Left colon (tissue), 2 donors: ENCODE measurements around the gene BICD1. TPM values are rescaled to one million over a fixed set of nuclear protein-coding genes. Genes with fewer than 3 reads are reported as not detected.
"Not testable (repeated sequence)": the region's sequence is repeated elsewhere in the genome, so short reads cannot be mapped to it uniquely, and the experiment has no call there.

Experiments used
- ATAC-seq: fragments of 200-7000 bp; cut with Tn5 transposase; one replicate; pipeline ENCODE4 v1.9.1; 2020; ENCODE audit warnings: mild to moderate bottlenecking, moderate library complexity
- DNase-seq, 2 donors: peaks; one replicate each; pipeline ENCODE4 v3.0.0-alpha.2; 2020
- intact Hi-C, 2 donors: fragments of 100-400 bp; cut with DNase I in 1 of 2; cut with micrococcal nuclease in 1 of 2; formaldehyde crosslinking; loops; one replicate each; pipeline versions ENCODE4 v1.11.2 to v1.14.0; 2022; cut with DNase I, micrococcal nuclease
- total RNA-seq, 2 donors: library from RNA; stranded (reverse); fragmentation: NEBNext Ultra II Directional; extraction: Animal tissue kit (Norgen Biotek cat#: 25700); gene quantifications; one replicate each; pipeline ENCODE4 v1.2.1, GENCODE V29; 2021
- donor health status: DM: no; HTN: no; CAD: no.
- donor health status: DM: yes; HTN: yes; CAD: no.

BICD1 gene
- total RNA-seq, 2 donors from 2014 or later, result 3.0 to 5.0 TPM

GRCh38 chr12:32099275-32099674, 7.4 kb upstream of the BICD1 start:
- ATAC-seq, DNase-seq, intact Hi-C loops: not testable (repeated sequence)

- ATAC-seq (no peak), DNase-seq (no peak)
- intact Hi-C loops, result no loop called here
Observed at GRCh38 chr12:32100361-32100760, 6.3 kb upstream of the BICD1 start.

GRCh38 chr12:32100888-32101287, 5.8 kb upstream of the BICD1 start:
- ATAC-seq (no peak), DNase-seq (no peak)
- intact Hi-C loops, result no loop called here

- intact Hi-C loops, result no loop called here
- DNase-seq (no peak), ATAC-seq (no peak)
Observed at GRCh38 chr12:32102234-32102633, 4.4 kb upstream of the BICD1 start.

GRCh38 chr12:32104572-32105355, 1.9 kb upstream of the BICD1 start:
- intact Hi-C loops, result no loop called here
- ATAC-seq (no peak), DNase-seq (no peak)

DNA sequence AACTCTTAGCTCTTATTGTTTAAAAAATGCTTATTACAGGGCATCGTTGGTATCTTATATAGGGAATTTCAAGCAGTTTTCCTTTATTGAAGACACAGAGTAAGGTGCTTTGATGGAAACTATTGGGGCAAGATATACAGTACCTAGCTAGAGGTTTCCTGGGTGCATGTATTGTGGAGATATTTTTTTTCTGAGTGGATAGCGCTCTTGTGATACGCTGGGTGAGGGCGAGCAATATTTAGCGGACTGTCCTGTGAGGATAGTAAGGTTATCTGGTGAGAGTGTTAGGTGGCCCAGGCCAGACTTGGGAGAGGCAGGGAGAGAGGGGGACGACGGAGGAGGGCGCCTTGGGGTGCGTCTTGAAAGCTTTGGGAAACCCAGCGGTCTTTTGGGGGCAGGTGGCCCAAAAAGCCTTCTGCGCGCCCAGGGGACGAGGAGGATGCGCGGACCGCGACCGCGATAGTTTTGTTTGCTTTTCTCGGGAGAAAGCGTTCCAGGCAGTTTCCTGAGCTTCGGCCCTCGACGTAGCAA, 596 bp upstream of the BICD1 start:
- intact Hi-C loops, result no loop called here
- no peak for ATAC-seq
- no peak for DNase-seq

DNA sequence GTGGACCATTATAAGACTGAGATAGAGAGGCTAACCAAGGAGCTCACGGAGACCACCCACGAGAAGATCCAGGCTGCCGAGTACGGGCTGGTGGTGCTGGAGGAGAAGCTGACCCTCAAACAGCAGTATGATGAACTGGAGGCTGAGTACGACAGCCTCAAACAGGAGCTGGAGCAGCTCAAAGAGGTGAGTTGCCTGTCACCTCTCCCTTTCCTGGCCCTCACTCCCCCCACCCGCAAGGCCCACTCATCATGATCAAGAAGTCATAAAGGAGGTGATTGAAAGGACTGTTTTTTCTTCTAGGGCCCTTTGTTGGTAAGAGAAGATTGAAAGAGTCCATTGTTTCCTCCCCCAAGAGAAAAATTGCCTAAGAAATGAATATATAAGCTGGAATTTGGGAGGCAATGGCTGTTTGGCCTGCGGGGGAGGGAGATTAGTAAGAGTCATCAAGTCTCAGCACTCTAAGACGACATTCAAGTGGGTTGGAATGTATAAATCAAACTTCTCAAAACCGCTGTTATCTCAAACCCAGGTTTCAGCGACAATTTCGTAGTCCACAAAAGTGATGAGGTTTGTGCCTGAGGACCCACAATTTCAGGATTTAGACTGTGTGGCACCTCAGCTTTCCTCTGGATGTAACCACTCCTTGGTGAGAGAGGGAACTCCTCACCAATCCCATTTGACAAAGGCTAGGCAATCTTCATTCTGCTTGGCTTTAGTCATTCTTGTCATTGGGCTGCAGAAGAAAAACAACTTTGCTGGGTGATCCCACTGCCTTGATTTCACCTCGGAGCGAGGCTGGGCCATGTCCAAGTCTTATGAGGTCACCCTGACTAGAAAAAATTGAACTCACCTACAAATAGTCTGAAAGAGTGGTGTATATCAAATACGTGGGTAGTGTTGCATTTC, 966 bp downstream of the BICD1 start:
- DNase-seq (peak in 1 of 2 donors; percentile 16), ATAC-seq (no peak)
- intact Hi-C loops, result no loop called here

DNA sequence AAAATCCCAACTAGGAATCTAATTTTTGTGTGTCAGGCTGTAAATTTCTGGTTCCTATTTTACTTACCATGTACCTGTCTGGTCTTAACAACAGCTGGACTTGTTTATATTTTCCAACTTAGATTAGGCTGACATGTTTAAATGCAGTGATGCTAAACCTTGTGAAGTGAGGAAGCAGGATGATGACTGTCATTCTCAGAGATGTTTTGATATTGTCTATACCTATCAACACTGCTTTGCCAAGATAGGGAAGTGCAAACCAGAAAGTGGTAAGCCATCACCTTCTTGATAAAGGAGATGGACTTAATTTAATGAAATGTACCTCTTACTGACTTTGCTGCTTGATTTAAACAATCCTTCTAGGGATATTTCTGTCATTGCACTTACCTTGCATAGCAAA, 2.1 kb downstream of the BICD1 start:
- intact Hi-C loops, result no loop called here
- no peak for DNase-seq
- no peak for ATAC-seq

GRCh38 chr12:32110417-32110816, 3.8 kb downstream of the BICD1 start:
- ATAC-seq (no peak), DNase-seq (no peak)
- intact Hi-C loops, result no loop called here

GRCh38 chr12:32110942-32111341, 4.3 kb downstream of the BICD1 start:
- DNase-seq (no peak), ATAC-seq (no peak)
- intact Hi-C loops, result no loop called here

- ATAC-seq, result no peak
- intact Hi-C loops, result no loop called here
Observed at GRCh38 chr12:32115404-32116104, 8.9 kb downstream of the BICD1 start.

GRCh38 chr12:32116897-32117296, 10.2 kb downstream of the BICD1 start:
- DNase-seq (no peak), ATAC-seq (no peak)
- intact Hi-C loops, result no loop called here

More at GRCh38 chr12:32115404-32116104, 8.9 kb downstream of the BICD1 start:
- DNase-seq, result peak; percentile 41 to 70

- ATAC-seq, result no peak
- DNase-seq, result no peak
- intact Hi-C loops, result no loop called here
Observed at GRCh38 chr12:32117316-32117715, 10.7 kb downstream of the BICD1 start.

GRCh38 chr12:32118806-32119205, 12.2 kb downstream of the BICD1 start:
- no peak for ATAC-seq
- no peak for DNase-seq
- intact Hi-C loops, result no loop called here

GRCh38 chr12:32120419-32120818, 13.8 kb downstream of the BICD1 start:
- DNase-seq (no peak), ATAC-seq (no peak)
- intact Hi-C loops, result no loop called here

GRCh38 chr12:32124637-32125036, 18.0 kb downstream of the BICD1 start:
- ATAC-seq, result no peak
- intact Hi-C loops, result no loop called here
- no peak for DNase-seq

DNA sequence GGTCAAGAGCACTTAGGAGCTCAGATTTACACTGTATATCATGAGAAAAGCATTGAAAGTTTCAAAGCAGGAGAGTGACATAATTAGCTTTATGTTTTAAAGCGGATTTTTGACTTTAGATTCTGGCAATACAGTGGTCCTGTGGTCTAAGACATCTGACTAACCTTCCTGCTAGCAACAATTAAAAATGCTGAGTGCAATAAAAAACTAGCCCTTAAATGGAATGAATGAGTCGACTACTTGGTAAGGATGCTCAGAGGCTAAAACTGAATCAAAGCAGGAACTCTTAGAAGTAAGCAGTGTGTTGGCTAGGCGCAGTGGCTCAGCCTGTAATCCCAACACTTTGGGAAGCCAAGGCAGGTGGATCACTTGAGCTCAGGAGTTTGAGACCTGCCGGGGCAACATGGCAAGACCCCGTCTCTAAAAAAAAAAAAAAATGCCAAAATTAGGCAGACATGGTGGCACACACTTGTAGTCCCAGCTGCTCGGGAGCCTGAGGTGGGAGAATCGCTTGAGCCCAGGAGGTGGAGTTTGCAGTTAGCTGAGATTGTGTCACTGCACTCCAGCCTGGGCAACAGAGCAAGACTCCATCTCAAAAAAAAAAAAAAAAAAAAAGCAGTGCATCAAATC, 18.9 kb downstream of the BICD1 start:
- intact Hi-C loops, result no loop called here
- ATAC-seq, result no peak
- DNase-seq, result no peak

DNA sequence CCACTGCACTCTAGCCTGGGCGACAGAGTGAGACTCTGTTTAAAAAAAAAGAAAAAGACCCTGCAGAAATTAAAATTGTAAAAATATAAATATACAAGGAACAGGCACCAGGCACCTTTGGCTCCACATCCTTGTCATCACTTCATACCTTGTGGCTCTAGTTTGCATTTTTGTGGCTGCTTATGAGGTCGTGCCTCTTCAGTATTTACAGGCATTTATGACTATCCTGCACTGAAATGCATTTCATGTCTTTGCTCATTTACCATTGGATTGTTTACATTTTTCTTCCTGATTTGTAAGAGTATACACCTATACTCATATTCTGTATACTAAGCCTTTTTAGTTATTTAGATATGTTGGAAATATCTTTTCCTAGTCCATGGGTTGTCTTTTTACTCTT, 20.1 kb downstream of the BICD1 start:
- DNase-seq (no peak), ATAC-seq (no peak)
- intact Hi-C loops, result no loop called here

DNA sequence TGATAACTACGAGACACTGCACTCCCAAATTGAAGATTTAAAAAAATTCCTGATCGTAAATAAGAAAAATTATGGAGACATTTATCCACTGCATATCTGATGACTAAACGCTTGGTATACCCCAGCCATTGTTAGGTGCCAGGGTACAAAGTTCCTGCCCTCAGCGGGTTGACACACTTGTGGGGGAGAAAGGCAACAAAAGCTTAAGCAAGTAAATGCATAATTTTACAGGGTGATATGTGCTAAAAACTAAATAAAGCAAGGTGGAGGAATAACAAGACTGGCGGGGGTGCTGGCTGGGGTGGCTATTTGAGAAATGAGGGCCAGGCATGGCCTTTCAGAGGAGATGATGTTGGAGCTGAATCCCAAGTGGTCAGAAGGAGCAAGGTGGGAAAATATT, 25.0 kb downstream of the BICD1 start:
- intact Hi-C loops, result no loop called here
- ATAC-seq (no peak), DNase-seq (no peak)
